Panc1 (cell line): ENCODE measurements around the gene FGD4.

Source experiments
- CTCF ChIP-seq: fragments of 450-650 bp; IDR thresholded peaks from 2 replicates; pipeline ENCODE4 v1.5.1; 2017; ENCODE audit warnings: mild to moderate bottlenecking
- POLR2AphosphoS5 ChIP-seq: IDR thresholded peaks from 2 replicates; pipeline ENCODE4 v1.6.1; 2012; ENCODE audit warnings: mild to moderate bottlenecking, low read depth, low read length, moderate library complexity

- TF ChIP-seq CTCF (no peak), POLR2AphosphoS5 (no peak)
Observed at GRCh38 chr12:32617534-32617933, 218.2 kb downstream of the FGD4 start.
